Nephron (organoid): ENCODE results near the gene ABCG4.

Experiments used
- H3K27ac Mint-ChIP-seq, 3 experiments: 2 replicates each; pipeline ENCODE4 v1.8.0; 2020; ENCODE audit warnings: mixed read lengths in 3 of 3, mild to moderate bottlenecking in 2 of 3, moderate library complexity in 1 of 3
- H3K27me3 Mint-ChIP-seq: 2 replicates; pipeline ENCODE4 v1.8.0; 2021; ENCODE audit warnings: low read depth, mild to moderate bottlenecking, moderate library complexity, mixed read lengths
- H3K36me3 Mint-ChIP-seq: 2 replicates; pipeline ENCODE4 v1.8.0; 2020; ENCODE audit warnings: low read depth, mixed read lengths
- H3K4me1 Mint-ChIP-seq: 2 replicates; pipeline ENCODE4 v1.8.0; 2020; ENCODE audit warnings: mixed read lengths
- H3K4me3 Mint-ChIP-seq, 3 experiments: 2 replicates each; pipeline ENCODE4 v1.8.0; 2020; ENCODE audit warnings: mild to moderate bottlenecking in 3 of 3, mixed read lengths in 3 of 3, moderate library complexity in 2 of 3
- H3K9me3 Mint-ChIP-seq: 2 replicates; pipeline ENCODE4 v1.8.0; 2020; ENCODE audit warnings: mixed read lengths
- CTCF ChIP-seq, 3 experiments: fragments of 200-600 bp; sonication (generic); IDR thresholded peaks; one replicate each; pipeline ENCODE4 v1.5.0; 2021; ENCODE audit warnings: antibody characterized with exemption in 3 of 3; ENCODE audit not compliant: unreplicated experiment in 3 of 3

ABCG4 gene

GRCh38 chr11:119148720-119149017, 183 bp upstream of the ABCG4 start:
- no peaks in the 10 kb centered on the region for H3K36me3 Mint-ChIP-seq
- H3K27ac Mint-ChIP-seq = no peak overlapping the region
- H3K9me3 Mint-ChIP-seq = no peaks in the 10 kb centered on the region

GRCh38 chr11:119149786-119150275, 979 bp downstream of the ABCG4 start:
- Mint-ChIP-seq H3K4me1 (peaks cover 10% of the 10 kb centered on the region), H3K27ac (no peak overlapping the region), H3K36me3 (no peaks in the 10 kb centered on the region), H3K4me3 (peak overlapping the region; percentile 75 to 84 (median 78)), H3K27me3 (peaks cover 68% of the 10 kb centered on the region), H3K9me3 (no peaks in the 10 kb centered on the region)
- TF ChIP-seq CTCF (IDR thresholded peaks at IDR 0.05; ENCODE audit: unreplicated experiment in 3 of 3) = no peak

More at GRCh38 chr11:119148720-119149017, 183 bp upstream of the ABCG4 start:
- no peak for TF ChIP-seq CTCF (IDR thresholded peaks at IDR 0.05; ENCODE audit: unreplicated experiment in 3 of 3)
- Mint-ChIP-seq H3K4me1 (peaks cover 10% of the 10 kb centered on the region), H3K27me3 (peaks cover 63% of the 10 kb centered on the region), H3K4me3 (peak overlapping the region; percentile 68 to 86 (median 76))

- Mint-ChIP-seq H3K9me3 (no peaks in the 10 kb centered on the region), H3K4me3 (no peak overlapping the region), H3K36me3 (no peaks in the 10 kb centered on the region), H3K27me3 (peaks cover 70% of the 10 kb centered on the region), H3K4me1 (peaks cover 5% of the 10 kb centered on the region), H3K27ac (no peak overlapping the region)
- no peak for TF ChIP-seq CTCF (IDR thresholded peaks at IDR 0.05; ENCODE audit: unreplicated experiment in 3 of 3)
Measured at GRCh38 chr11:119152043-119152442, 3.2 kb downstream of the ABCG4 start.

GRCh38 chr11:119152604-119153003, 3.8 kb downstream of the ABCG4 start:
- Mint-ChIP-seq H3K4me3 (peak overlapping the region in 1 of 3 experiments; percentile 1), H3K27me3 (peaks cover 65% of the 10 kb centered on the region), H3K27ac (no peak overlapping the region), H3K36me3 (no peaks in the 10 kb centered on the region), H3K4me1 (peaks cover 5% of the 10 kb centered on the region), H3K9me3 (no peaks in the 10 kb centered on the region)
- no peak for TF ChIP-seq CTCF (IDR thresholded peaks at IDR 0.05; ENCODE audit: unreplicated experiment in 3 of 3)

- H3K36me3 Mint-ChIP-seq = no peaks in the 10 kb centered on the region
- H3K27ac Mint-ChIP-seq = no peak overlapping the region
- TF ChIP-seq CTCF (IDR thresholded peaks at IDR 0.05; ENCODE audit: unreplicated experiment in 3 of 3) = no peak
- H3K27me3 Mint-ChIP-seq = peaks cover 59% of the 10 kb centered on the region
- H3K4me3 Mint-ChIP-seq = no peak overlapping the region
- no peaks in the 10 kb centered on the region for H3K9me3 Mint-ChIP-seq
- H3K4me1 Mint-ChIP-seq = peaks cover under 1% of the 10 kb centered on the region
Measured at GRCh38 chr11:119153049-119153818, 4.4 kb downstream of the ABCG4 start.

GRCh38 chr11:119154178-119154577, 5.3 kb downstream of the ABCG4 start:
- Mint-ChIP-seq H3K36me3 (no peaks in the 10 kb centered on the region), H3K4me1 (no peaks in the 10 kb centered on the region), H3K9me3 (no peaks in the 10 kb centered on the region), H3K4me3 (no peak overlapping the region), H3K27me3 (peaks cover 52% of the 10 kb centered on the region), H3K27ac (no peak overlapping the region)
- TF ChIP-seq CTCF (IDR thresholded peaks at IDR 0.05; ENCODE audit: unreplicated experiment in 3 of 3) = no peak
